ENCODE results near the gene SIT1. TPM values are rescaled to one million over a fixed set of nuclear protein-coding genes. Genes with fewer than 3 reads are reported as not detected.
"Not testable (repeated sequence)": the region's sequence is repeated elsewhere in the genome, so short reads cannot be mapped to it uniquely, and the experiment has no call there.

The SIT1 gene
- total RNA-seq, 1 donor from 2014 or later, result 90.5 TPM

DNA sequence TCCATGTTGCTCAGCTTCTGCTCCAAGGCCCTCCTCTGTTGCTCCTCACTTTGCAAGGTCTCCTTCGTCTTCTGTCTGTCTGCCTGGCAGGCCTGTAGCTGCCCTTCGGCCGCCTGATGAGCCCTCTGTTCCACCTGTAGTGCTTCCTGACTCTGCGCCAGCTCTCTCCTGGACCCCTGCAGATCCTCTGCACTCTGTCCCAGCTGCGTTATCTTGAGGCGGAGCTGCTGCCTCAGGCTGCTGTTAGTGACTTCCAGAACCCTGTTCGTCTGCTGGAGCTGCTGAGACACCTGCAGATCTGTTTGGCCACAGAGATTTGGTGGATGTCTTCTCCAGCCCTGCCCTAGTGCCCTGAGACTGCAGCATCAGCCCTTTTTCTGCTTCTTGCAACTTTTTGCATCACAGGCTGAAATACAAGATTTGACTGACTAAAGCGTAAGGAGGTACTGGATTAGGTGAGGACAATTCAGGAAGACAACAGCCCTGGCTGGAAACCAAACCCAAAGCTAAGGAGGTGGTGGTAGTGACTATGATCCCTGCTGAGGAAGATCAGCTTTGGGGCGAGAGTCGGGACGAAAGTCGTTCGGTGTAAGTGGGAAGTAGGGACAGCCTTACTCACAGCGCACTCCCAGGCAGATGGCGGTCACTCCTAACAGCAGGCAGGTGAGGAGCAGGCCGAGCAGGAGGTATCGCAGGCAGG is 34.6 kb downstream of the SIT1 start:
- Mint-ChIP-seq H3K36me3 (ENCODE audit: low read depth) (peaks cover 10% of the 10 kb centered on the region), H3K4me1 (ENCODE audit: low read depth) (peaks cover 67% of the 10 kb centered on the region), H3K4me3 (peak overlapping the region; percentile 69), H3K27me3 (ENCODE audit: insufficient read depth) (peaks cover 2% of the 10 kb centered on the region), H3K9me3 (no peaks in the 10 kb centered on the region), H3K27ac (peak overlapping the region; percentile 60)
- intact Hi-C loops (cut with micrococcal nuclease), result loop anchor here (5.0 kb wide), 1 partner anchor 211 kb away; the partner anchor contains the start of genes FAM221B and TMEM8B
- DNase-seq (ENCODE audit: low spot score), result no peak

DNA sequence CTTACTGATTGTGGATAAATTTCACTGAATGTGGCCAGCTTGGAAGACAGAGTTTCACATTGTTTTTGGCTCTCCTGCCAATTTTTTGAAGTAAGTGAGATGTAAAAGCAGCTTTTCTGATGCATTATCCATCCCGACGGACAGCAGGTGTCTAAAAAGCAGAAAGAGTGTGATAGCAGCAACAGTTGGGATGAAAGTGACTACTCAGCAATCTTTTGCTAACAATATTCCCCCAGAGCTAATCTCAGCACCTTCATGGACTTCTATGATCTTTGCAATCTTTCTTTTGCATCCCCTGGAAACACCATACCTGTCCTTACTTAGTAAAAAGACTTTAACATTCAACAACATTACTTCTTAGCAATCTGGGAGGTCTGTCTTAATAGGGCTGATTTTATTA is 37.9 kb downstream of the SIT1 start:
- DNase-seq (ENCODE audit: low spot score), result no peak
- peaks cover 38% of the 10 kb centered on the region for H3K4me1 Mint-ChIP-seq (ENCODE audit: low read depth)
- no peak overlapping the region for H3K4me3 Mint-ChIP-seq
- no peaks in the 10 kb centered on the region for H3K27me3 Mint-ChIP-seq (ENCODE audit: insufficient read depth)
- intact Hi-C loops (cut with micrococcal nuclease), result no loop called here
- peaks cover 20% of the 10 kb centered on the region for H3K36me3 Mint-ChIP-seq (ENCODE audit: low read depth)
- H3K27ac Mint-ChIP-seq, result no peak overlapping the region
- no peaks in the 10 kb centered on the region for H3K9me3 Mint-ChIP-seq

DNA sequence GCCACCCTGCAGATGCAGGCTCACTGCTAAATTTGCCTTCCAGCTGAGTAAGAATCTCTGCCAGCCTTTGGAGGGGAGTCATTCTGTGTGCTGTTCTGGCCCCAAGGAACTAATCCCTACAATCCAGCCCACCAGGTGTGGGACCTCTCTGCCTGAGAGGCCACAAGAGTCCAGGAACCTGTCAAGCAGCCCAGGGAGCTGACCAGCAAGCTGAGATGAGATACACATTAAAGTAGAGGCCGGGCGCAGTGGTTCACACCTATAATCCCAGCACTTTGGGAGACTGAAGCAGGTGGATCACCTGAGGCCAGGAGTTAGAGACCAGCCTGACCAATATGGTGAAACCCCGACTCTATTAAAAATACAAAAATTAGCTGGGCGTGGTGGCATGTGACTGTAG is 38.7 kb downstream of the SIT1 start:
- peaks cover 26% of the 10 kb centered on the region for H3K36me3 Mint-ChIP-seq (ENCODE audit: low read depth)
- H3K27me3 Mint-ChIP-seq (ENCODE audit: insufficient read depth); intact Hi-C loops (cut with micrococcal nuclease); DNase-seq (ENCODE audit: low spot score); H3K27ac Mint-ChIP-seq; H3K4me3 Mint-ChIP-seq; H3K9me3 Mint-ChIP-seq: not testable (repeated sequence)
- peaks cover 36% of the 10 kb centered on the region for H3K4me1 Mint-ChIP-seq (ENCODE audit: low read depth)

DNA sequence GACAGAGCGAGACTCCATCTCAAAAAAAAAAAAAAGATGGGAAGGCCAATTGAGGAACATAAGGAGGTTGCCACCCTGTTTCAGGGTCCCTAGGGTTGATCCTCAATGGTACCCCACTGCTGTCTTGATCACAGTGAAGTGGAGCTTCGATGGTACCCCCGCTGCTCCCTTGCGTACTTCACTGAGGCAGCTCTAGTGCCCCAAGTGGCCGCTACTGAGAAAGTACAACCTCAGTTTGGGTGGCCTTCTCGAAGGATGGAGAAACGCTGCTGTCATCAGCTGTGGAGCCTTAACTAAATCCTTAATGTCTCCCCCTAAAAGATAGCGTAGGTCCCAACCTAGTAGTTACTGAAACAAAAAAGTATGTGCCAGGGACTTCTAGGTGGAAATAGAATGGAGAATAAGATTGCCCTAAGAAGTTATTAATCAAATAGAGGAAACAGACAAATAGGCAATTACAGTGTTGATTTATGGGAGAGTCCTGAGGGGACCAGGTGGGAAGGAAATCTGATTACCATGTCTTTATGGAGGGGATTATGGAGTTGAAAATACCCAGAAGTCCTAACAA is 39.4 kb downstream of the SIT1 start:
- Mint-ChIP-seq H3K9me3 (no peaks in the 10 kb centered on the region), H3K4me1 (ENCODE audit: low read depth) (peaks cover 36% of the 10 kb centered on the region), H3K27ac (no peak overlapping the region), H3K36me3 (ENCODE audit: low read depth) (peaks cover 30% of the 10 kb centered on the region), H3K27me3 (ENCODE audit: insufficient read depth) (no peaks in the 10 kb centered on the region), H3K4me3 (no peak overlapping the region)
- intact Hi-C loops (cut with micrococcal nuclease), result no loop called here
- peak; percentile 41 for DNase-seq (ENCODE audit: low spot score)

DNA sequence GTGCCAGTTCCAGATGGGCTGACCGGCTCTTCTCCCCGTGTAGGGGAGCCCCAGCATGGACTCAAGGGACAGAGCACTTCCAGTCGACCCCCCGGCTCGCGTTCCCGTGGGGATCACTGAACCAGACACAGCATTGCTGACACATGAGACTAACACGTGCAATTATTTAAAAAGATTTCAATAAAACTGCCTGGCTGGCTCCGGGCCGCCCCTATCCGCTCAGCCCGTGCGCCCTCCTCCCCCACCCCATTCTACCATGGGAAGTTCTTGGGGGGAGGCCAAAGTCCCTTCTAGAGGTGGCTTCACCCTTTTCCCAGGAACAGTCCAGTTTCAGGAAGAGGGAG is 40.9 kb downstream of the SIT1 start:
- intact Hi-C loops (cut with micrococcal nuclease), result no loop called here
- DNase-seq (ENCODE audit: low spot score), result no peak
- H3K27ac Mint-ChIP-seq, result no peak overlapping the region
- peaks cover 25% of the 10 kb centered on the region for H3K4me1 Mint-ChIP-seq (ENCODE audit: low read depth)
- H3K9me3 Mint-ChIP-seq, result no peaks in the 10 kb centered on the region
- no peaks in the 10 kb centered on the region for H3K27me3 Mint-ChIP-seq (ENCODE audit: insufficient read depth)
- no peak overlapping the region for H3K4me3 Mint-ChIP-seq
- H3K36me3 Mint-ChIP-seq (ENCODE audit: low read depth), result peaks cover 30% of the 10 kb centered on the region

DNA sequence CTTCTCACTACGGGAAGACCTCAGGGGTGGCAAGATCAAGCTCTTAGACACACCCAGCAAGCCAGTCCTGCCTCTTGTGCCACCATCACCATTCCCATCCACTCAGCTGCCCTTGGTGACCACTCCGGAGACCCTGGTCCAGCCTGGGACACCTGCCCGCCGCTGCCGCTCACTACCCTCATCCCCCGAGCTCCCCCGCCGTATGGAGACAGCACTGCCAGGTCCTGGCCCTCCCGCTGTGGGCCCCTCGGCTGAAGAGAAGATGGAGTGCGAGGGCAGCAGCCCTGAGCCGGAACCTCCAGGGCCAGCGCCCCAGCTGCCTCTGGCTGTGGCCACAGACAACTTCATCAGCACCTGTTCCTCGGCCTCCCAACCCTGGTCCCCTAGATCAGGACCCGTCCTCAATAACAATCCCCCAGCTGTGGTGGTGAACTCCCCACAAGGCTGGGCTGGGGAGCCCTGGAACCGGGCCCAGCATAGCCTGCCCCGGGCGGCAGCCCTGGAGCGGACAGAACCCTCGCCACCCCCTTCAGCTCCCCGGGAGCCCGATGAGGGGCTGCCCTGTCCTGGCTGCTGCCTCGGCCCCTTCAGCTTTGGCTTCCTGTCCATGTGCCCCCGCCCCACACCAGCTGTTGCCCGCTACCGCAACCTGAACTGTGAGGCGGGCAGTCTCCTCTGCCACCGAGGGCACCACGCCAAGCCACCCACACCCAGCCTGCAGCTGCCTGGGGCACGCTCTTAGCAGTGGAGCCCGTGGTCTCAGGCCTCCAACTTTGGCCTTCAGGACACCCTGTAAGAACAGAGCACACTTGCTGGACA is 41.5 kb downstream of the SIT1 start:
- H3K9me3 Mint-ChIP-seq, result no peaks in the 10 kb centered on the region
- no peak overlapping the region for H3K4me3 Mint-ChIP-seq
- peaks cover 28% of the 10 kb centered on the region for H3K36me3 Mint-ChIP-seq (ENCODE audit: low read depth)
- DNase-seq (ENCODE audit: low spot score), result no peak
- H3K4me1 Mint-ChIP-seq (ENCODE audit: low read depth), result peaks cover 28% of the 10 kb centered on the region
- H3K27me3 Mint-ChIP-seq (ENCODE audit: insufficient read depth), result peaks cover 2% of the 10 kb centered on the region
- H3K27ac Mint-ChIP-seq, result no peak overlapping the region
- intact Hi-C loops (cut with micrococcal nuclease), result no loop called here

DNA sequence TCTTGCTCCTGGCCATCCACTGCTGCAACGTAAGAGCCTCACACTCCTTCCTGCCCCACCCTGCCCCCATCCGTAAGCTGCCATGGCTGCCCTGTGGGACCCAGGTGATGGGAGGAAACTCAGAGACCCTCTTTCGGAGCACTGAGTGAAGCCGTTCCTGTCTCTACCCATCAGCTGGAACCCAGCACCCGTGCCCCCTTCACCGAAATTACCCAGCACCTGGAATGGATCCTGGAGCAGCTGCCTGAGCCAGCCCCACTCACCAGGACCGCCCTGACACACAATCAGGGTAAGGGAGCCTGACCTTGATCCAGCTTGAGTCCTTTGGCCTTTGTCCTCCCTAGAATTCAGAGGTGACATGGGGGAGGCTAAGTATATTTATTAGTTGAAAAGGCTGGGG is 42.5 kb downstream of the SIT1 start:
- Mint-ChIP-seq H3K4me1 (ENCODE audit: low read depth) (peaks cover 38% of the 10 kb centered on the region), H3K36me3 (ENCODE audit: low read depth) (peaks cover 26% of the 10 kb centered on the region), H3K4me3 (no peak overlapping the region), H3K9me3 (no peaks in the 10 kb centered on the region), H3K27me3 (ENCODE audit: insufficient read depth) (peaks cover 2% of the 10 kb centered on the region), H3K27ac (no peak overlapping the region)
- DNase-seq (ENCODE audit: low spot score), result no peak
- intact Hi-C loops (cut with micrococcal nuclease), result no loop called here

DNA sequence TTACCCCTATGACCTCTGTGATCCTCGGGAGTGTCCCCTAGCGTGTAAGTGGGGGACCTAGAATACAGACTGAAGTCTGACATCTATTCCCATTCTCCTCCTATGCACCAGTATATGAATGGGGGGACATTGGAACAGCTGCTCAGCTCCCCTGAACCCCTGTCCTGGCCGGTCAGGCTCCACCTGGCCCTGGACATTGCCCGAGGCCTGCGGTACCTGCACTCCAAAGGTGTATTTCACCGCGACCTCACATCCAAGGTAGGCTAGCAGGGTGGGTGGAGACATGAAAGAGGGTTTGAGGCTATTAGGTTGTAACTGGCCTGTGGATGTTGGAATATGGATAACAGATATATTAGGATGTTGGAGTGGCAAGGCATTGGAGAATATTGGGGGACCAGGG is 44.0 kb downstream of the SIT1 start:
- intact Hi-C loops (cut with micrococcal nuclease), result no loop called here
- H3K27ac Mint-ChIP-seq, result no peak overlapping the region
- peak overlapping the region; percentile 60 for H3K4me3 Mint-ChIP-seq

DNA sequence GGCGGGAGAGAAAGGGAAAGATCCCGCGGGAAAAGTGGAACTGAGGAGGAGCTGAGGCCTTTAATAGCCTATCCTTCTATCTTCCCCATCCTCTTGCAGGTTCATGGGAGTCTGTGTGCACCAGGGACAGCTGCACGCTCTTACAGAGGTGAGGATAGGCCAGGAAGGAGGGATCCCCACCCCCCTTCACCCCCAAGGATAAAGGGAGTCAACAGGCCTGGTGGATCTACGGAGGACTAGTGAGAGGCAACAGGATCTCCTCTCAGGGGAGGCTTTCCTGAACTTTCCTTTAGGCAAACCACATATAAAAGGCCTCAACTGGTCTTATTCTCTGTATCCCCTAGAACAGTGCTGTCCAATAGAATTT is 44.6 kb downstream of the SIT1 start:
- no peaks in the 10 kb centered on the region for H3K9me3 Mint-ChIP-seq
- peaks cover 20% of the 10 kb centered on the region for H3K36me3 Mint-ChIP-seq (ENCODE audit: low read depth)
- peaks cover 2% of the 10 kb centered on the region for H3K27me3 Mint-ChIP-seq (ENCODE audit: insufficient read depth)
- DNase-seq (ENCODE audit: low spot score), result no peak
- intact Hi-C loops (cut with micrococcal nuclease), result no loop called here
- peak overlapping the region; percentile 88 for H3K4me3 Mint-ChIP-seq
- H3K27ac Mint-ChIP-seq, result peak overlapping the region; percentile 29
- H3K4me1 Mint-ChIP-seq (ENCODE audit: low read depth), result peaks cover 34% of the 10 kb centered on the region

More for the DNA sequence above, 44.0 kb downstream of the SIT1 start:
- no peak for DNase-seq (ENCODE audit: low spot score)
- Mint-ChIP-seq H3K27me3 (ENCODE audit: insufficient read depth) (peaks cover 2% of the 10 kb centered on the region), H3K36me3 (ENCODE audit: low read depth) (peaks cover 25% of the 10 kb centered on the region), H3K4me1 (ENCODE audit: low read depth) (peaks cover 40% of the 10 kb centered on the region), H3K9me3 (no peaks in the 10 kb centered on the region)

DNA sequence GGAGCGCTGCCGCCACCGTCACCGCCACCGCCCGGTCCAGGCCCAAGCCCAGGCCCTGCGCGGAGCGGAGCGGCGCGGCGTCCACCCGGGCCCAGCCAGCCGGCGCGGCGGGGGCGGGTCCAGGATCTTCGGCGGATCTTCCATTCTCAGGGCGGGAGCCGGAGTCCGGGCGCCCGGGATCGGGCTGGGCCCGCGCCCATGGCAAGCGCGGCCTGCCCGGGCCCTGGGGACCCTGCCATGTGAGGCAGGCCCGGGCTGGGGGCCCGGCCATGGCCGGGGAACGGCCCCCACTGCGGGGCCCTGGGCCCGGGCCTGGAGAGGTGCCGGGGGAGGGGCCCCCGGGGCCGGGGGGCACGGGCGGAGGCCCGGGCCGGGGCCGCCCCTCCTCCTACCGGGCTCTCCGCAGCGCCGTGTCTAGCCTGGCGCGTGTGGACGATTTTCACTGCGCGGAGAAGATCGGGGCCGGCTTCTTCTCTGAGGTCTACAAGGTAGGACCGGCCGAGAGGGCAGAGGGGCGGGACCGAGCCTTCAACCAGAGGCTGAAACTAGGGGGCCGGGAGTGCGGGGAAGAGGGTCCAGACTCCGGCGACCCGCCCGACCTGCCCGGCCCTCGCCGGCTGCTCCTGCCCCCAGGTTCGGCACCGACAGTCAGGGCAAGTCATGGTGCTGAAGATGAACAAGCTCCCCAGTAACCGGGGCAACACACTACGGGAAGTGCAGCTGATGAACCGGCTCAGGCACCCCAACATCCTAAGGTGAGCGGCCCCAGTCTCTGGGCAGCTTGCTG is 45.2 kb downstream of the SIT1 start:
- peaks cover 18% of the 10 kb centered on the region for H3K36me3 Mint-ChIP-seq (ENCODE audit: low read depth)
- intact Hi-C loops (cut with micrococcal nuclease), result loop anchor here (2.0 kb wide), 4 partner anchors 83 to 277 kb away; partner anchors contain the start of genes FAM221B, TMEM8B and TPM2
- DNase-seq (ENCODE audit: low spot score), result peak; percentile 33
- H3K27me3 Mint-ChIP-seq (ENCODE audit: insufficient read depth), result peaks cover 2% of the 10 kb centered on the region
- H3K4me1 Mint-ChIP-seq (ENCODE audit: low read depth), result peaks cover 34% of the 10 kb centered on the region
- peak overlapping the region; percentile 88 for H3K4me3 Mint-ChIP-seq
- H3K9me3 Mint-ChIP-seq, result no peaks in the 10 kb centered on the region
- peak overlapping the region; percentile 29 for H3K27ac Mint-ChIP-seq

DNA sequence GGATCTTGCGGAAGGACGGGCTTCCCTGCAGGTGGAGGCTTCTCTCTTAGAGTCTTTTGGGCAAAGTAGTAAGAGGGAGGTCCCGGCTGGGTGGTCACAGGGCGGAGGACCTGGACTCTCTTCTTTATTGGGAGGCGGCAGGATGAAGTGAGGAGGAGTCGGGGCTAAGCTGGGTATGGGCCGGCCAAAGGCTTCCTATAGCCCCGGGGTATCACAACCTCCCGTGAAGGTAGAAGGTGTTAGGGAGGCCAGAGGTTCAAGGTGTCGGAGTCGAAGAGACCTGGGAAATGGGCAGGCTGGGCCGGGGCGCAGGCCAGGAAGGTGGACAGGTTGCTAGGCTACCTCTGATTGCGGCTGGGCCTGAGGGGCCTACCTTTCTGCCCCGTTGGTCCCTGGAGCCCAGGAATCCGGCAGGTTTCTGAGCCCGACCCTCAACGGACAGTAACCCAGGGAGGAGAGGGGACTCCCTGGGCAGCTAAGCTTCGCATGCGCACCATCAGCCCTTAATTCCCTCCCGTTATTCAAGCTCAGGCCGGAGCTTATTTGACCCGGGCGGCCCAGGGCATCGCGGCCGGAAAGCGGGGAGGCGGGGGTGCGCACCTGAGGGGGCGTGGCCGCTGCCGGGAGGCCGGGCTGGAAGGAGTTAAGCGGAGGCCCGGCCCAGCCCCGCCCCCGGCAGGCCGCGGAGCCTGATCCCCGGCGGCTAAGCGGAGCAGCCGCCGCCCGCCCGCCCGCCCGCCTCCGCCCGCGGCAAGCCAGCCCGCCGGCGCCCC is 46.0 kb downstream of the SIT1 start, which contains the start of gene TESK1:
Gene TESK1, plus strand, starts transcription at position 685 of the 773 bp plus-strand sequence. CDS start 358 bp downstream, outside the sequence.
- H3K4me1 Mint-ChIP-seq (ENCODE audit: low read depth), result peaks cover 34% of the 10 kb centered on the region
- intact Hi-C loops (cut with micrococcal nuclease), result loop anchor here (1.0 to 2.0 kb wide), 14 partner anchors 15 to 615 kb away; partner anchors contain the start of genes CCDC107, CREB3, DNAJB5 and FAM221B

More for the DNA sequence above, 46.0 kb downstream of the SIT1 start, which contains the start of gene TESK1:
- Mint-ChIP-seq H3K36me3 (ENCODE audit: low read depth) (peaks cover 18% of the 10 kb centered on the region), H3K27me3 (ENCODE audit: insufficient read depth) (peaks cover 2% of the 10 kb centered on the region), H3K4me3 (peak within 1 kb of the TSS; percentile 91), H3K27ac (peak within 1 kb of the TSS; percentile 99), H3K9me3 (no peaks in the 10 kb centered on the region)
- DNase-seq (ENCODE audit: low spot score), result peak; percentile 81

Measured in activated T-helper 1 cell treated with anti-CD3 and anti-CD28 coated beads, Interleukin-12 subunit alpha, Interleukin-12 subunit beta, Interleukin-2, Interleukin-4 antibody, amounts not matched to agents 30 ng/mL and 10 ng/mL and 1 ng/mL, durations not matched to agents 14 hours and 24 hours and 36 hours (primary cell).